NCI-H1436 treated with DMSO at 0.1 percent for 48 hours (cell line): ENCODE data around the gene RAPGEF4.

ENCODE experiments used
- DNase-seq: peaks from one replicate; lab custom pipeline; 2025; lab: John Stamatoyannopoulos, UW

The RAPGEF4 gene

GRCh38 chr2:172997031-172997430, 261.4 kb downstream of the RAPGEF4 start:
- DNase-seq, result no peak

- no peak for DNase-seq
Observed at GRCh38 chr2:172998547-172999272, 263.1 kb downstream of the RAPGEF4 start.

- no peak for DNase-seq
Observed at GRCh38 chr2:172999641-173000386, 264.2 kb downstream of the RAPGEF4 start.

- no peak for DNase-seq
Observed at GRCh38 chr2:173001664-173002604, 266.3 kb downstream of the RAPGEF4 start.

GRCh38 chr2:173002751-173003541, 267.3 kb downstream of the RAPGEF4 start:
- DNase-seq, result no peak

- DNase-seq, result no peak
Observed at GRCh38 chr2:173008786-173009185, 273.1 kb downstream of the RAPGEF4 start.

GRCh38 chr2:173010233-173010632, 274.6 kb downstream of the RAPGEF4 start:
- DNase-seq, result no peak

- DNase-seq, result no peak
Observed at GRCh38 chr2:173016451-173016850, 280.8 kb downstream of the RAPGEF4 start.

- no peak for DNase-seq
Observed at GRCh38 chr2:173017646-173018420, 282.2 kb downstream of the RAPGEF4 start.

GRCh38 chr2:173019755-173020154, 284.1 kb downstream of the RAPGEF4 start:
- no peak for DNase-seq

GRCh38 chr2:173021939-173022371, 286.3 kb downstream of the RAPGEF4 start:
- no peak for DNase-seq

- no peak for DNase-seq
Observed at GRCh38 chr2:173023718-173024117, 288.1 kb downstream of the RAPGEF4 start.

GRCh38 chr2:173026479-173026878, 290.8 kb downstream of the RAPGEF4 start:
- DNase-seq, result no peak

GRCh38 chr2:173027181-173028128, 291.8 kb downstream of the RAPGEF4 start:
- no peak for DNase-seq

- no peak for DNase-seq
Observed at GRCh38 chr2:173028141-173028540, 292.5 kb downstream of the RAPGEF4 start.

- DNase-seq, result no peak
Observed at GRCh38 chr2:173028671-173029070, 293.0 kb downstream of the RAPGEF4 start.

GRCh38 chr2:173030561-173031490, 295.2 kb downstream of the RAPGEF4 start:
- no peak for DNase-seq

GRCh38 chr2:173032032-173032431, 296.4 kb downstream of the RAPGEF4 start:
- no peak for DNase-seq
